ENCODE data around the gene KRTAP10-12. TPM values are rescaled to one million over a fixed set of nuclear protein-coding genes. Genes with fewer than 3 reads are reported as not detected.

KRTAP10-12 gene
- polyA plus RNA-seq, 3 donors: not detected

DNA sequence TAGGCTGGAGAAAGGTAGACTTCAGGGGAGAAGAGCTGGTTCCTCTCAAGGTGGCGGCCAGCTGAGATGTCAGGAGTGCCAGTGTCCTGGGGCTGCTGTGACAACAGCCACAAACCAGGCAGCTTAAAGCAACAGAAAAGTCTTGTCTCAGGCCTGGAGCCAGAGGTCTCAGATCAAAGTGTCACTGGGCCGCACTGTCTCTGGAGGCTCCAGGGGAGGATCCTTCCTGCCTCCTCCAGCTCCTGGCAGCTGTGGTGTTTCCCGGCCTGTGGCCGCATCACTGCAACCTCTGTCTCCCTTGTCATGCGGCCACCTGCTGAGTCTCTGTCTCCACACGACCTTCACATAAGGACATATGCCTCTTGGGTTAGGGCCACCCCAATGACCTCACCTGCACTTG is 38.8 kb downstream of the KRTAP10-12 start:
- Histone ChIP-seq H3K4me1 (ENCODE audit: control insufficient read depth in 1 of 2, insufficient read depth in 2 of 2, low read length in 2 of 2) (no peaks in the 10 kb centered on the region), H3K4me3 (replicated peaks in 1 of 3; ENCODE audit: low read depth in 2 of 3, low read length in 3 of 3) (no peak overlapping the region), H3K27ac (ENCODE audit: low read depth in 1 of 2, low read length in 2 of 2) (no peak overlapping the region), H4K20me1 (ENCODE audit: insufficient read depth, low read length) (no peaks in the 10 kb centered on the region), H3K9me3 (replicated peaks in 1 of 2; ENCODE audit: control insufficient read depth in 1 of 2, insufficient read depth in 1 of 2, low read length in 2 of 2) (peaks cover 41 to 60% of the 10 kb centered on the region in 2 donors), H3K4me2 (replicated peaks; ENCODE audit: extremely low read depth, low read length, poor library complexity, severe bottlenecking) (no peak overlapping the region), H3K27me3 (ENCODE audit: control insufficient read depth in 2 of 2, insufficient read depth in 2 of 2, low read length in 2 of 2) (no peaks in the 10 kb centered on the region), H3K9ac (ENCODE audit: insufficient read depth, low read length, poor library complexity, severe bottlenecking) (no peak overlapping the region), H2AFZ (ENCODE audit: insufficient read depth, low read depth, low read length, poor library complexity, severe bottlenecking) (no peak overlapping the region), H3K79me2 (ENCODE audit: insufficient read depth, low read length) (no peaks in the 10 kb centered on the region), H3K36me3 (replicated peaks in 1 of 2; ENCODE audit: control insufficient read depth in 1 of 2, insufficient read depth in 2 of 2, low read length in 2 of 2) (no peaks in the 10 kb centered on the region)
- peaks cover 4 to 7% (median 6%) of the 10 kb centered on the region in 3 donors for H3K27me3 Mint-ChIP-seq (ENCODE audit: low read depth in 3 of 3)
- no peak for DNase-seq
- H3K4me1 Mint-ChIP-seq: peaks cover 3% of the 10 kb centered on the region
- H3K4me3 Mint-ChIP-seq: no peak overlapping the region
- peaks cover 33 to 77% (median 55%) of the 10 kb centered on the region in 7 donors for H3K9me3 Mint-ChIP-seq
- intact Hi-C loops (cut with micrococcal nuclease): no loop called here
- 93% methylated on average over 6 of the region's 6 CpGs for WGBS (ENCODE audit: insufficient coverage)
- TF ChIP-seq, protein P1, sequence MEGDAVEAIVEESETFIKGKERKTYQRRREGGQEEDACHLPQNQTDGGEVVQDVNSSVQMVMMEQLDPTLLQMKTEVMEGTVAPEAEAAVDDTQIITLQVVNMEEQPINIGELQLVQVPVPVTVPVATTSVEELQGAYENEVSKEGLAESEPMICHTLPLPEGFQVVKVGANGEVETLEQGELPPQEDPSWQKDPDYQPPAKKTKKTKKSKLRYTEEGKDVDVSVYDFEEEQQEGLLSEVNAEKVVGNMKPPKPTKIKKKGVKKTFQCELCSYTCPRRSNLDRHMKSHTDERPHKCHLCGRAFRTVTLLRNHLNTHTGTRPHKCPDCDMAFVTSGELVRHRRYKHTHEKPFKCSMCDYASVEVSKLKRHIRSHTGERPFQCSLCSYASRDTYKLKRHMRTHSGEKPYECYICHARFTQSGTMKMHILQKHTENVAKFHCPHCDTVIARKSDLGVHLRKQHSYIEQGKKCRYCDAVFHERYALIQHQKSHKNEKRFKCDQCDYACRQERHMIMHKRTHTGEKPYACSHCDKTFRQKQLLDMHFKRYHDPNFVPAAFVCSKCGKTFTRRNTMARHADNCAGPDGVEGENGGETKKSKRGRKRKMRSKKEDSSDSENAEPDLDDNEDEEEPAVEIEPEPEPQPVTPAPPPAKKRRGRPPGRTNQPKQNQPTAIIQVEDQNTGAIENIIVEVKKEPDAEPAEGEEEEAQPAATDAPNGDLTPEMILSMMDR (IDR thresholded peaks at IDR 0.05): no peak
- no peak overlapping the region for H3K27ac Mint-ChIP-seq
- no peaks in the 10 kb centered on the region for H3K36me3 Mint-ChIP-seq

DNA sequence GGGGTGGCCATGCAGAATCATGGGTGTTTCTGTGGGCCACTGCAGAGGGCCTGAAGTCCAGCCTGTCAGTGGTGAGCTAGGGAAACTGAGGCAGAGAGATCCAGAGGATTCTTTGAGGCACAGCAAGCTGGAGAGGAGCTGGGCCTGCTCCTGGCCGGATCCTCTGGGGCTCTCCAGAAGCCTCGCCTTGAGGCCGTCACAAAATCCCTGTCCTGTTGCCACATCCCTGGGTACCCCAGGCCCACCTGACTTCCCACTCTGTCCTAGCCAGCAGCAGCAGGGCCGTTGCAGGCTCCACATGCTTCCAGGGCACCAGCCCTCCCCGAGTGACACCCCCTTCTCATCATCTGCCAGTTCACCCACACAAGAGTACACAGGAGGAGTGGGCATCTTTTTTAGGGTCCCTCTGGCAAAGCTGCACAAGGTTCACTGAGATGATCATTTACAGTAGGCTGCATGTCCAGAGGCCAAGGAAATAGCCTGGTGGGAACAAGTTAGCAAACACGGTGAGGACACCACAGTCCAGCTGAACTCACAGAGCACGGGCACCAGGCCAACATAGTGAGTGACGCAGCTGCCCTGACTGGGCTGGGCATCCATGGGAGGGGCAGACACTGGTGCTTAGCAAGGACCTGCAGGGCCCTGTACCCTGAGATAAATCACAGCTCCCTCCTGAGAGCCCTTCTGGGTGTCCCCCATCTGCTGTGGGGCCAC is 39.5 kb downstream of the KRTAP10-12 start:
- no peaks in the 10 kb centered on the region for H3K4me1 ChIP-seq (ENCODE audit: control insufficient read depth in 1 of 2, insufficient read depth in 2 of 2, low read length in 2 of 2)
- no peak overlapping the region for H3K4me2 ChIP-seq (replicated peaks; ENCODE audit: extremely low read depth, low read length, poor library complexity, severe bottlenecking)
- TF ChIP-seq, protein P1 (IDR thresholded peaks at IDR 0.05): no peak
- no peaks in the 10 kb centered on the region for H3K36me3 ChIP-seq (replicated peaks in 1 of 2; ENCODE audit: control insufficient read depth in 1 of 2, insufficient read depth in 2 of 2, low read length in 2 of 2)
- no peak overlapping the region for H3K27ac ChIP-seq (ENCODE audit: low read depth in 1 of 2, low read length in 2 of 2)
- no peaks in the 10 kb centered on the region for H3K79me2 ChIP-seq (ENCODE audit: insufficient read depth, low read length)
- H3K36me3 Mint-ChIP-seq: no peaks in the 10 kb centered on the region
- peaks cover 2 to 8% (median 7%) of the 10 kb centered on the region in 3 donors for H3K27me3 Mint-ChIP-seq (ENCODE audit: low read depth in 3 of 3)
- intact Hi-C loops (cut with micrococcal nuclease): no loop called here
- no peak overlapping the region for H3K4me3 ChIP-seq (replicated peaks in 1 of 3; ENCODE audit: low read depth in 2 of 3, low read length in 3 of 3)
- WGBS (ENCODE audit: insufficient coverage): 95% methylated on average over 8 of the region's 8 CpGs
- H3K4me1 Mint-ChIP-seq: no peaks in the 10 kb centered on the region
- H3K9me3 Mint-ChIP-seq: peaks cover 38 to 79% (median 55%) of the 10 kb centered on the region in 7 donors
- peaks cover 41 to 61% of the 10 kb centered on the region in 2 donors for H3K9me3 ChIP-seq (replicated peaks in 1 of 2; ENCODE audit: control insufficient read depth in 1 of 2, insufficient read depth in 1 of 2, low read length in 2 of 2)
- no peak overlapping the region for H3K4me3 Mint-ChIP-seq
- no peak overlapping the region for H2AFZ ChIP-seq (ENCODE audit: insufficient read depth, low read depth, low read length, poor library complexity, severe bottlenecking)
- no peak overlapping the region for H3K27ac Mint-ChIP-seq
- no peaks in the 10 kb centered on the region for H3K27me3 ChIP-seq (ENCODE audit: control insufficient read depth in 2 of 2, insufficient read depth in 2 of 2, low read length in 2 of 2)
- DNase-seq: no peak
- H3K9ac ChIP-seq (ENCODE audit: insufficient read depth, low read length, poor library complexity, severe bottlenecking): no peak overlapping the region
- no peaks in the 10 kb centered on the region for H4K20me1 ChIP-seq (ENCODE audit: insufficient read depth, low read length)

Measured in CD14-positive monocyte (primary cell).